ENCODE data around the gene RABL2A.
"Not testable (repeated sequence)": the region's sequence is repeated elsewhere in the genome, so short reads cannot be mapped to it uniquely, and the experiment has no call there.

The RABL2A gene

GRCh38 chr2:113603467-113604084, 23.5 kb upstream of the RABL2A start:
- H3K36me3 ChIP-seq (ENCODE audit: control insufficient read depth, insufficient read depth, low read length); H3K4me1 ChIP-seq (ENCODE audit: control insufficient read depth, low read depth, low read length); H4K8ac ChIP-seq (ENCODE audit: low read depth, low read length); H3K4me2 ChIP-seq (ENCODE audit: low read length); H2BK15ac ChIP-seq (replicated peaks; ENCODE audit: low read depth); H3K27me3 ChIP-seq (ENCODE audit: insufficient read depth, low read length, poor library complexity); H2BK5ac ChIP-seq (ENCODE audit: low read length); H2AK5ac ChIP-seq (ENCODE audit: low read length); H3K18ac ChIP-seq (ENCODE audit: low read length); H4K5ac ChIP-seq (ENCODE audit: low read length); H3K4me3 ChIP-seq (ENCODE audit: low read length); H3K27ac ChIP-seq (ENCODE audit: low read depth, low read length); H2BK120ac ChIP-seq (ENCODE audit: low read depth, low read length); H3K79me1 ChIP-seq (ENCODE audit: low read length); H3K79me2 ChIP-seq (ENCODE audit: control insufficient read depth, insufficient read depth, low read length); H3K9ac ChIP-seq (ENCODE audit: low read length); H3K4ac ChIP-seq (ENCODE audit: low read depth, low read length); H3K23ac ChIP-seq (ENCODE audit: low read length); H3K56ac ChIP-seq (ENCODE audit: low read length): not testable (repeated sequence)
- DNase-seq = peak; percentile 29
- WGBS (ENCODE audit: extremely low coverage, insufficient coverage, low lambda C conversion rate) = no CpG with 5 or more reads among the region's 84 CpGs

DNA sequence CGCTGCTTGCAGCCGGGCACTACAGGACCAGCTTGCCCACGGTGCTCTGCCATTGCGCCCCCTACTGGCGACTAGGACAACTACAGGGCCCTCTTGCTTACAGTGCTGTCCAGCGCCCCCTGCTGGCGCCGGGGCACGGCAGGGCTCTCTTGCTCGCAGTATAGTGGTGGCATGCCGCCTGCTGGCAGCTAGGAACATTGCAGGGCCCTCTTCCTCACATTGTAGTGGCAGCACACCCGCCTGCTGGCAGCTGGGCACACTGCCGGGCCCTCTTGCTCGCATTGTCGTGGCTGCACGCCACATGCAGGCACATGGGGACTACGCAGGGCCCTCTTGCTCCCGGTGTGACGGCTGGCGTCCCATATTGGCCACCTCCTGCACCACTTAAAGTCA, 23.0 kb upstream of the RABL2A start:
- H2BK15ac ChIP-seq (replicated peaks; ENCODE audit: low read depth); H3K56ac ChIP-seq (ENCODE audit: low read length); H2AK5ac ChIP-seq (ENCODE audit: low read length); H3K9ac ChIP-seq (ENCODE audit: low read length); H3K79me2 ChIP-seq (ENCODE audit: control insufficient read depth, insufficient read depth, low read length); H3K36me3 ChIP-seq (ENCODE audit: control insufficient read depth, insufficient read depth, low read length); H4K8ac ChIP-seq (ENCODE audit: low read depth, low read length); H3K4me2 ChIP-seq (ENCODE audit: low read length); H3K27me3 ChIP-seq (ENCODE audit: insufficient read depth, low read length, poor library complexity); H3K4me3 ChIP-seq (ENCODE audit: low read length); H2BK120ac ChIP-seq (ENCODE audit: low read depth, low read length); H3K23ac ChIP-seq (ENCODE audit: low read length); H3K4ac ChIP-seq (ENCODE audit: low read depth, low read length); H3K27ac ChIP-seq (ENCODE audit: low read depth, low read length); H3K4me1 ChIP-seq (ENCODE audit: control insufficient read depth, low read depth, low read length); H3K18ac ChIP-seq (ENCODE audit: low read length); H2BK5ac ChIP-seq (ENCODE audit: low read length); H3K79me1 ChIP-seq (ENCODE audit: low read length); H4K5ac ChIP-seq (ENCODE audit: low read length): not testable (repeated sequence)
- no CpG with 5 or more reads among the region's 20 CpGs for WGBS (ENCODE audit: extremely low coverage, insufficient coverage, low lambda C conversion rate)
- DNase-seq = peak; percentile 69

GRCh38 chr2:113604661-113605060, 22.4 kb upstream of the RABL2A start:
- H3K18ac ChIP-seq (ENCODE audit: low read length); H3K4me2 ChIP-seq (ENCODE audit: low read length); H3K4me3 ChIP-seq (ENCODE audit: low read length); H4K8ac ChIP-seq (ENCODE audit: low read depth, low read length); H3K36me3 ChIP-seq (ENCODE audit: control insufficient read depth, insufficient read depth, low read length); DNase-seq; H4K5ac ChIP-seq (ENCODE audit: low read length); H2BK5ac ChIP-seq (ENCODE audit: low read length); H3K4ac ChIP-seq (ENCODE audit: low read depth, low read length); H2AK5ac ChIP-seq (ENCODE audit: low read length); H2BK120ac ChIP-seq (ENCODE audit: low read depth, low read length); H3K4me1 ChIP-seq (ENCODE audit: control insufficient read depth, low read depth, low read length); H2BK15ac ChIP-seq (replicated peaks; ENCODE audit: low read depth); H3K79me2 ChIP-seq (ENCODE audit: control insufficient read depth, insufficient read depth, low read length); H3K79me1 ChIP-seq (ENCODE audit: low read length); H3K9ac ChIP-seq (ENCODE audit: low read length); H3K23ac ChIP-seq (ENCODE audit: low read length); H3K56ac ChIP-seq (ENCODE audit: low read length); H3K27ac ChIP-seq (ENCODE audit: low read depth, low read length); H3K27me3 ChIP-seq (ENCODE audit: insufficient read depth, low read length, poor library complexity): not testable (repeated sequence)
- WGBS (ENCODE audit: extremely low coverage, insufficient coverage, low lambda C conversion rate) = no CpG with 5 or more reads among the region's 5 CpGs

DNA sequence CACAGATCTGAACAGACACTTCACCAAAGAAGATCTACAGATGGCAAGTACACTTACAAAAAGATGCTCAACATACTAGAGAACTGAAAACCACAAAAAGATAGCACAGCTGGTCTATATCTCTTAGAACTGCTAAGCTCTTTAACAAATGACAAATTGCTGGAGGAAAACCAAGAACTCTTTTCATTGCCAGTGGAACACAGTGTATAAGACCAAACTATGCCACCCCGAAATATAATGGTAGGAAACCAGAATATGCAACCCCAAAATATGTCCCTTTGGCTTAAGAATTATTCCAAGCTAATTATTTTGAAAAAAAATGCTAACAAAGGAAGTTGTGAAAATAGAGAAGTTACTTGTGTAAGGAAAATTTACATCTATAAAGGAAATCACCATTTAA, 21.0 kb upstream of the RABL2A start:
- not testable (repeated sequence) for H2BK15ac ChIP-seq (replicated peaks; ENCODE audit: low read depth); H3K4ac ChIP-seq (ENCODE audit: low read depth, low read length); H3K4me1 ChIP-seq (ENCODE audit: control insufficient read depth, low read depth, low read length); H3K27me3 ChIP-seq (ENCODE audit: insufficient read depth, low read length, poor library complexity); H4K5ac ChIP-seq (ENCODE audit: low read length); DNase-seq; H3K36me3 ChIP-seq (ENCODE audit: control insufficient read depth, insufficient read depth, low read length); H3K23ac ChIP-seq (ENCODE audit: low read length); H3K27ac ChIP-seq (ENCODE audit: low read depth, low read length); H3K79me1 ChIP-seq (ENCODE audit: low read length); H3K56ac ChIP-seq (ENCODE audit: low read length); H2BK120ac ChIP-seq (ENCODE audit: low read depth, low read length); H3K4me3 ChIP-seq (ENCODE audit: low read length); H3K18ac ChIP-seq (ENCODE audit: low read length); H2BK5ac ChIP-seq (ENCODE audit: low read length); H2AK5ac ChIP-seq (ENCODE audit: low read length); H3K9ac ChIP-seq (ENCODE audit: low read length); H4K8ac ChIP-seq (ENCODE audit: low read depth, low read length); H3K4me2 ChIP-seq (ENCODE audit: low read length); H3K79me2 ChIP-seq (ENCODE audit: control insufficient read depth, insufficient read depth, low read length)
- WGBS (ENCODE audit: extremely low coverage, insufficient coverage, low lambda C conversion rate) = no CpG with 5 or more reads among the region's 1 CpG

- not testable (repeated sequence) for H3K27me3 ChIP-seq (ENCODE audit: insufficient read depth, low read length, poor library complexity); H3K18ac ChIP-seq (ENCODE audit: low read length)
Observed at GRCh38 chr2:113609822-113610221, 17.2 kb upstream of the RABL2A start.

GRCh38 chr2:113621002-113621401, 6.1 kb upstream of the RABL2A start:
- not testable (repeated sequence) for DNase-seq; H2BK15ac ChIP-seq (replicated peaks; ENCODE audit: low read depth); H2BK5ac ChIP-seq (ENCODE audit: low read length); H3K23ac ChIP-seq (ENCODE audit: low read length); H3K36me3 ChIP-seq (ENCODE audit: control insufficient read depth, insufficient read depth, low read length); H3K56ac ChIP-seq (ENCODE audit: low read length); H3K27me3 ChIP-seq (ENCODE audit: insufficient read depth, low read length, poor library complexity); H4K8ac ChIP-seq (ENCODE audit: low read depth, low read length); H2BK120ac ChIP-seq (ENCODE audit: low read depth, low read length); H3K27ac ChIP-seq (ENCODE audit: low read depth, low read length); H3K4me3 ChIP-seq (ENCODE audit: low read length); H3K9ac ChIP-seq (ENCODE audit: low read length); H3K4ac ChIP-seq (ENCODE audit: low read depth, low read length); H4K5ac ChIP-seq (ENCODE audit: low read length); H3K79me1 ChIP-seq (ENCODE audit: low read length); H2AK5ac ChIP-seq (ENCODE audit: low read length); H3K79me2 ChIP-seq (ENCODE audit: control insufficient read depth, insufficient read depth, low read length); H3K4me1 ChIP-seq (ENCODE audit: control insufficient read depth, low read depth, low read length); H3K4me2 ChIP-seq (ENCODE audit: low read length); H3K18ac ChIP-seq (ENCODE audit: low read length)
- no CpG with 5 or more reads among the region's 5 CpGs for WGBS (ENCODE audit: extremely low coverage, insufficient coverage, low lambda C conversion rate)

More at GRCh38 chr2:113609822-113610221, 17.2 kb upstream of the RABL2A start:
- H3K23ac ChIP-seq (ENCODE audit: low read length); H3K4ac ChIP-seq (ENCODE audit: low read depth, low read length); H3K9ac ChIP-seq (ENCODE audit: low read length); DNase-seq; H3K27ac ChIP-seq (ENCODE audit: low read depth, low read length); H3K79me2 ChIP-seq (ENCODE audit: control insufficient read depth, insufficient read depth, low read length); H4K8ac ChIP-seq (ENCODE audit: low read depth, low read length); H2BK5ac ChIP-seq (ENCODE audit: low read length); H3K4me1 ChIP-seq (ENCODE audit: control insufficient read depth, low read depth, low read length); H2BK15ac ChIP-seq (replicated peaks; ENCODE audit: low read depth); H3K4me2 ChIP-seq (ENCODE audit: low read length); H3K56ac ChIP-seq (ENCODE audit: low read length); H3K36me3 ChIP-seq (ENCODE audit: control insufficient read depth, insufficient read depth, low read length); H3K4me3 ChIP-seq (ENCODE audit: low read length); H2AK5ac ChIP-seq (ENCODE audit: low read length); H2BK120ac ChIP-seq (ENCODE audit: low read depth, low read length); H3K79me1 ChIP-seq (ENCODE audit: low read length); H4K5ac ChIP-seq (ENCODE audit: low read length): not testable (repeated sequence)
- WGBS (ENCODE audit: extremely low coverage, insufficient coverage, low lambda C conversion rate) = no CpG with 5 or more reads among the region's 7 CpGs

Measured in mesendoderm (in vitro differentiated cells).